HG02642 (cell line): Measurements from ENCODE around the gene NRAP.

Experiments used
- ATAC-seq: cut with Tn5 transposase; IDR thresholded peaks from one replicate; pipeline ENCODE4 v1.9.1; 2021; ENCODE audit warnings: mild to moderate bottlenecking; ENCODE audit not compliant: unreplicated experiment, poor library complexity

Gene NRAP

GRCh38 chr10:113566888-113567287 lies 97.0 kb downstream of the NRAP start:
- no peak for ATAC-seq

GRCh38 chr10:113565364-113565763 lies 98.5 kb downstream of the NRAP start:
- ATAC-seq: no peak

- ATAC-seq: peak; percentile 98
Observed at GRCh38 chr10:113563306-113564088, 100.3 kb downstream of the NRAP start.

- no peak for ATAC-seq
Observed at GRCh38 chr10:113562704-113563103, 101.1 kb downstream of the NRAP start.

GRCh38 chr10:113562069-113562468 lies 101.8 kb downstream of the NRAP start:
- ATAC-seq: no peak

- ATAC-seq: no peak
Observed at GRCh38 chr10:113561214-113561613, 102.6 kb downstream of the NRAP start.

GRCh38 chr10:113560071-113560470 lies 103.8 kb downstream of the NRAP start:
- no peak for ATAC-seq

GRCh38 chr10:113557903-113558321 lies 105.9 kb downstream of the NRAP start:
- ATAC-seq: no peak

GRCh38 chr10:113557424-113557862 lies 106.4 kb downstream of the NRAP start:
- no peak for ATAC-seq

- no peak for ATAC-seq
Observed at GRCh38 chr10:113555751-113556150, 108.1 kb downstream of the NRAP start.

GRCh38 chr10:113555245-113555644 lies 108.6 kb downstream of the NRAP start:
- ATAC-seq: no peak

GRCh38 chr10:113554214-113554613 lies 109.6 kb downstream of the NRAP start:
- ATAC-seq: no peak

- no peak for ATAC-seq
Observed at GRCh38 chr10:113553149-113553548, 110.7 kb downstream of the NRAP start.

- no peak for ATAC-seq
Observed at GRCh38 chr10:113552701-113553100, 111.1 kb downstream of the NRAP start, which contains the start of gene HABP2. HABP2 (plus strand) TSS chr10:113553053; CDS start chr10:113553122, 69 bp downstream.

GRCh38 chr10:113552014-113552413 lies 111.8 kb downstream of the NRAP start:
- ATAC-seq: no peak

- no peak for ATAC-seq
Observed at GRCh38 chr10:113550365-113550764, 113.5 kb downstream of the NRAP start.

- no peak for ATAC-seq
Observed at GRCh38 chr10:113549856-113550255, 114.0 kb downstream of the NRAP start.

- ATAC-seq: no peak
Observed at GRCh38 chr10:113547426-113547825, 116.4 kb downstream of the NRAP start.

GRCh38 chr10:113544392-113544791 lies 119.4 kb downstream of the NRAP start:
- ATAC-seq: no peak

- ATAC-seq: no peak
Observed at GRCh38 chr10:113543107-113543955, 120.5 kb downstream of the NRAP start.

GRCh38 chr10:113541549-113541927 lies 122.3 kb downstream of the NRAP start:
- no peak for ATAC-seq
